Right atrium auricular region (tissue), 2 donors: ENCODE data around the gene SMIM29. TPM values are rescaled to one million over a fixed set of nuclear protein-coding genes. Genes with fewer than 3 reads are reported as not detected.

ENCODE experiments used
- DNase-seq: peaks from one replicate; pipeline ENCODE4 v3.0.0-alpha.2; 2019; ENCODE audit warnings: low spot score
- H3K27ac ChIP-seq, 2 donors: fragments of 200-600 bp; sonication (generic); 1 replicate in 1 of 2; 2 replicates in 1 of 2; pipeline ENCODE4 v1.5.1; 2016 to 2019
- H3K27me3 ChIP-seq, 2 donors: fragments of 200-600 bp; sonication (generic); one replicate each; pipeline versions ENCODE4 v1.5.1 to v1.6.0; 2017 to 2019
- H3K36me3 ChIP-seq: fragments of 200-600 bp; sonication (generic); one replicate; pipeline ENCODE4 v1.5.1; 2016
- H3K4me1 ChIP-seq, 2 donors: fragments of 200-600 bp; sonication (generic); one replicate each; pipeline versions ENCODE4 v1.5.1 to v1.6.0; 2017 to 2019
- H3K4me3 ChIP-seq, 2 donors: fragments of 200-600 bp; sonication (generic); 1 replicate in 1 of 2; 2 replicates in 1 of 2; pipeline ENCODE4 v1.5.1; 2017 to 2019; ENCODE audit warnings: mild to moderate bottlenecking in 1 of 2, moderate library complexity in 1 of 2
- H3K9me3 ChIP-seq, 2 donors: fragments of 200-600 bp; sonication (generic); one replicate each; pipeline ENCODE4 v1.5.1; 2019
- total RNA-seq, 2 donors: library from RNA; depleted of rRNA; stranded (reverse); fragments of >200 nt; gene quantifications; one replicate each; pipeline ENCODE4 v1.1.0, GENCODE V29; 2016
- TF ChIP-seq, protein P1 (sequence below), 2 donors: fragments of 200-600 bp; sonication (generic); IDR thresholded peaks; one replicate each; pipeline ENCODE4 v1.5.1; 2019; ENCODE audit warnings: antibody characterized with exemption in 2 of 2

The SMIM29 gene
- total RNA-seq, 2 donors from 2014 or later, result 21.7 to 29.4 TPM

DNA sequence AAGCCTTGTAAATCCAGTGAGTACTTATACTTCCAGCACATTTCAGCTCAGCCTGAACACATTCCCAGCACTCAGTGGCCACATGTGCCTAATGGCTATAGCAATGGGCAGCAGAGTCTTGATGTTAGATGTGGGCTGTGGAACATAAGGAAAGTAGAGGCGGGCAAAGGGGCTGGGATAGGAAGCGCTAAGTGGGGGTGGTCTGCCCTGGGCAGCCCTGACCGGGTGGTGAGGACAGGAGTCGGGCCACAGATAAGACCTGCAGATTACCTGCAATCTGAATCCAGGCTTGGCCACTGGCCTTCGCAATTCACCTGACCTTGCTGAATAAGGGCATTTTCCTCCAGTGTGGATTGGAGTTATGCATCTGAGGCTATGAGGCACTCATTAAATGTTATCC lies 23.3 kb downstream of the SMIM29 start:
- Histone ChIP-seq H3K9me3 (no peaks in the 10 kb centered on the region), H3K36me3 (no peaks in the 10 kb centered on the region), H3K4me3 (no peak overlapping the region), H3K4me1 (peaks cover 0 to 14% of the 10 kb centered on the region in 2 donors), H3K27me3 (no peaks in the 10 kb centered on the region), H3K27ac (no peak overlapping the region)
- no peak for DNase-seq
- TF ChIP-seq, protein P1, sequence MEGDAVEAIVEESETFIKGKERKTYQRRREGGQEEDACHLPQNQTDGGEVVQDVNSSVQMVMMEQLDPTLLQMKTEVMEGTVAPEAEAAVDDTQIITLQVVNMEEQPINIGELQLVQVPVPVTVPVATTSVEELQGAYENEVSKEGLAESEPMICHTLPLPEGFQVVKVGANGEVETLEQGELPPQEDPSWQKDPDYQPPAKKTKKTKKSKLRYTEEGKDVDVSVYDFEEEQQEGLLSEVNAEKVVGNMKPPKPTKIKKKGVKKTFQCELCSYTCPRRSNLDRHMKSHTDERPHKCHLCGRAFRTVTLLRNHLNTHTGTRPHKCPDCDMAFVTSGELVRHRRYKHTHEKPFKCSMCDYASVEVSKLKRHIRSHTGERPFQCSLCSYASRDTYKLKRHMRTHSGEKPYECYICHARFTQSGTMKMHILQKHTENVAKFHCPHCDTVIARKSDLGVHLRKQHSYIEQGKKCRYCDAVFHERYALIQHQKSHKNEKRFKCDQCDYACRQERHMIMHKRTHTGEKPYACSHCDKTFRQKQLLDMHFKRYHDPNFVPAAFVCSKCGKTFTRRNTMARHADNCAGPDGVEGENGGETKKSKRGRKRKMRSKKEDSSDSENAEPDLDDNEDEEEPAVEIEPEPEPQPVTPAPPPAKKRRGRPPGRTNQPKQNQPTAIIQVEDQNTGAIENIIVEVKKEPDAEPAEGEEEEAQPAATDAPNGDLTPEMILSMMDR (IDR thresholded peaks at IDR 0.05), result no peak

DNA sequence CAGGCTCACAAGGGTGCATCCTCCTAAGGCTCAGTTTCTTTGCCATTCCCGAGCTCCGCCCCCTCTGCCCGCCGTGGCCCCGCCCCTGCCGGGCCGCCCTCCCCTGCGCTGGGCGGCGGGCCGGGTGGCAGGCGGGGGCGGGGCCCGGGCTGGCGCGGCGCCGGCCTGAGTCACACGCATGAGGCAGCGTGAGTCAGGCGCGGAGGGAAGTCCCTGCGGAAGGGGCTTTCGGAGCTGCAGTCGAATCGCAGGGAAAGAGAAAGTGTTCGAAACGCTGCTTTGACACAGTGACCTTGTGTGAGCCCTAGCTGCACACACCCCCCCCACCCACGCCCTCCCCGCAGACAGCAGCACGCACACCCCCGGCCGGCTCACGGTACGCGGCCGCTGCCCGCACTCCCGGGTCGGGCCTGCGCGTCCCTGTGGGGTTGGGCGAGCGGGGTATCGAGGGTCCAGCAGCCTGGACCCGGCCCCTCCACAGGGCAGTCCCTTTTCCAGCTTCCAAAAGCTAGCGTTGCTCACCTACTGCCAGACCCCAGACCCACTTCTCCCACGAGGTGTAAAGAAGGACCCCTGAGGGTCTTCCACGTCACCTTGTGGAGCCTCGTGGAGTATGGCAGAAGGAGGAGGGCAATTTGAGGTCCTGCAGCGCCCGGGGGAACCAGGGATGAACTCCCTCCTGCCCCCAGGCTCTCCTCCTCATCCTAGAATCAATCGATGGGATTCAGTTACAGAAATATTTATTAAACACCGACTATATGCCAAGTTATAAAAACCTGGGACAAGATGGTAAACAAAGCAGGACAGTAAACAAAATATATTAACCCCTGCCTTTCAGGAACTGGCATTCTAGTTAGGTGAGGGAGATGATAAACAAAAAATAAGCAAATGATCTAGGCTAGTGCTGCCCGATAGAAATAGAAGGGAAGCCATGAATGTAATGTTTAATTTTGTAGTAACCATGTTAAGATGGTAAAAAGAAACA lies 24.6 kb downstream of the SMIM29 start:
- Histone ChIP-seq H3K36me3 (no peaks in the 10 kb centered on the region), H3K27ac (peak overlapping the region; percentile 93 to 94), H3K27me3 (no peaks in the 10 kb centered on the region), H3K4me1 (peaks cover 0 to 14% of the 10 kb centered on the region in 2 donors), H3K9me3 (no peaks in the 10 kb centered on the region), H3K4me3 (peak overlapping the region; percentile 46 to 69)
- peak; percentile 93 for DNase-seq
- TF ChIP-seq, protein P1 (IDR thresholded peaks at IDR 0.05), result no peak

DNA sequence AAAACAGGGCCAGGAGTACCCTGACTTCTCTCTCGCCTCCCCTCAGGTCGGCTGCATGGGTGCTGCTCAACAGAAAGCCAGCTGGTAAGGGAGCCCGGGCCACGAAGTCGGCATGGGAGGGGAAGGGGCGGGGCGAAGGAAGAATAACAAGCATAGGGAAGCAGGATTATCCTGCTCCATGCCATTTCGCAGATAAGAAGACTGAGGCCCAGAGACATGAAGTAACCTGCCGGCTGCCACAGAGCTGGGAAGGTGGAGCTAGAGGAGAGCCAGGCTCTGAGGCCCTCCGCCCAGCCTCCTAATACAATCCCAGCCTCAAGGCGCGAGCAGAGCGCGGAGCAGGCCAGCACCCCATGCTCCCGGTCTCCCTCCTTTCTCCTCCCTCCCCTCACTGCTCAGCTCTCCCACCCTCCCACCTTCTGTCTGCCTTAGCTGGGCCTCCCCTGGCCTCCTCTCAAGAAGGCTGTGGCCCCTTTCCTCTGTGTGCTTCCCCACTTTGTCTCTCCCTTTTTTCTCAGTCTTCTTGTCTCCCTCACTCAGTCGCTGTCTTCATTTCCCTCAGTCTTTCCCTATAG lies 25.3 kb downstream of the SMIM29 start:
- H3K27ac ChIP-seq, result peak overlapping the region; percentile 93 to 94
- TF ChIP-seq, protein P1 (IDR thresholded peaks at IDR 0.05), result no peak
- H3K36me3 ChIP-seq, result no peaks in the 10 kb centered on the region
- no peaks in the 10 kb centered on the region for H3K27me3 ChIP-seq
- peaks cover 0 to 14% of the 10 kb centered on the region in 2 donors for H3K4me1 ChIP-seq
- peak overlapping the region in 1 of 2 donors; percentile 69 for H3K4me3 ChIP-seq
- no peak for DNase-seq
- no peaks in the 10 kb centered on the region for H3K9me3 ChIP-seq

DNA sequence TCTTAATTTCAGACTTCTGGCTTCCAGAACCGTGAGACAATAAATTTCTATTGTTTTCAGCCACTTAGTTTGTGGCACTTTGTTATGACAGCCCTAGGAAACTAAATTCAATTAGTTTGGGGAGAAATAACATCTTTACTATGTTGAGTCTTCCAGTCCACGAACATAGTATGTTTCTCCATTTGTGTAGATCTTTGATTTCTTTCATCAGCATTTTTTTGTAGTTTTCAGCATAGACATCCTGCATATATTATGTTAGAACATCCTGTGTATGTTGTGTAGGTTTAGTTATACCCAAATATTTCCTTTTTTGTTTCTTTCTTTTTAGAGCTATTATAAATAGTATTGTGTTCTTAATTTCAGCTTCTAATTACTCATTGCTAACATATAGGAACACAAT lies 30.1 kb downstream of the SMIM29 start:
- H3K4me1 ChIP-seq, result peaks cover 0 to 7% of the 10 kb centered on the region in 2 donors
- H3K36me3 ChIP-seq, result no peaks in the 10 kb centered on the region
- no peak overlapping the region for H3K4me3 ChIP-seq
- no peaks in the 10 kb centered on the region for H3K9me3 ChIP-seq
- no peak overlapping the region for H3K27ac ChIP-seq
- TF ChIP-seq, protein P1 (IDR thresholded peaks at IDR 0.05), result no peak
- DNase-seq, result no peak
- no peaks in the 10 kb centered on the region for H3K27me3 ChIP-seq

DNA sequence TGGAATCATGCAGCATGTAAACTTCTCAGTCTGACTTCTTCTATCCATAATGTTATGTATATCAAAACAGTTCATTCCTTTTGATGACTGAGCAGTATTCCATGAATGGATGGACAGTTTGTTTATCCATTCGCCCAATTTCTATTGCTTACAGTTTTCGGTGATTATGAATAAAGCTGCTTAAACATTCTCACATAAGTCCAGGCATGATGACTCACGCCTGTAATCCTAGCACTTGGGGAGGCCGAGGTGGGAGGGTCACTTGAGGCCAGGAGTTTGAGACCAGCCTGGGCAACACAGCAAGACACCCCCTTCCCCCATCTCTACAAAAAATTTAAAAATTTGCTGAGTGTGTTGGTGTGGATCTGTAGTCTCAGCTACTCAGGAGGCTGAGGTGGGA lies 35.0 kb downstream of the SMIM29 start:
- Histone ChIP-seq H3K27me3 (no peaks in the 10 kb centered on the region), H3K4me1 (no peaks in the 10 kb centered on the region), H3K27ac (no peak overlapping the region), H3K9me3 (no peaks in the 10 kb centered on the region), H3K4me3 (no peak overlapping the region), H3K36me3 (no peaks in the 10 kb centered on the region)
- no peak for DNase-seq
- TF ChIP-seq, protein P1 (IDR thresholded peaks at IDR 0.05), result no peak
